Measurements from ENCODE around the gene GARRE1. TPM values are rescaled to one million over a fixed set of nuclear protein-coding genes. Genes with fewer than 3 reads are reported as not detected.
"Not testable (repeated sequence)": the region's sequence is repeated elsewhere in the genome, so short reads cannot be mapped to it uniquely, and the experiment has no call there.

The GARRE1 gene
- total RNA-seq (10 to 100 TPM in 8 of 9 donors, 1 to 10 TPM in 1; 5.1 to 20.9 (median 14.3) TPM), polyA plus RNA-seq (10 to 100 TPM in 2 of 3 donors, 1 to 10 TPM in 1; 7.5 to 13.2 (median 10.5) TPM)
- long read RNA-seq, donor 1: 0 reads
- long read RNA-seq, donor 2, partial matches to known transcripts: 6 of 9 reads
- long read RNA-seq, donor 2, other reads (novel, unspliced or antisense): 0 of 9 reads
- long read RNA-seq, donor 3, partial matches to known transcripts: 0 of 2 reads
- long read RNA-seq, donor 3, other reads (novel, unspliced or antisense): 0 of 2 reads
- long read RNA-seq, donor 4, partial matches to known transcripts: 1 of 2 reads
- long read RNA-seq, donor 4, other reads (novel, unspliced or antisense): 1 of 2 reads
- long read RNA-seq, donor 5, full-length matches to known transcripts: 1 of 14 reads
- long read RNA-seq, donor 5, partial matches to known transcripts: 13 of 14 reads
- long read RNA-seq, donor 5, other reads (novel, unspliced or antisense): 0 of 14 reads
- long read RNA-seq, donor 6, partial matches to known transcripts: 1 of 3 reads
- long read RNA-seq, donor 6, other reads (novel, unspliced or antisense): 2 of 3 reads
- long read RNA-seq, donor 7, partial matches to known transcripts: 0 of 1 reads
- long read RNA-seq, donor 7, other reads (novel, unspliced or antisense): 0 of 1 reads
- long read RNA-seq, donor 8, partial matches to known transcripts: 7 of 12 reads
- long read RNA-seq, donor 8, other reads (novel, unspliced or antisense): 0 of 12 reads
- long read RNA-seq, donor 9, partial matches to known transcripts: 0 of 1 reads
- long read RNA-seq, donor 9, other reads (novel, unspliced or antisense): 0 of 1 reads
- long read RNA-seq, donor 10, partial matches to known transcripts: 0 of 1 reads
- long read RNA-seq, donor 10, other reads (novel, unspliced or antisense): 0 of 1 reads

- no peaks in the 10 kb centered on the region for H3K9me3 ChIP-seq (replicated peaks in 1 of 3)
- intact Hi-C loops (cut with DNase I): loop anchor here in 1 of 2 donors (10.0 kb wide), 1 partner anchor 81 kb away; no protein-coding TSS in a partner anchor
- TF ChIP-seq POLR2A (IDR thresholded peaks at IDR 0.05) (peak; percentile 70), CTCF (IDR thresholded peaks at IDR 0.05) (no peak)
- no peaks in the 10 kb centered on the region for H3K36me3 ChIP-seq (replicated peaks in 1 of 2)
- peak within 1 kb of the TSS in 4 of 5 donors; percentile 79 to 94 (median 86) for H3K27ac ChIP-seq
- 0 to 1% (median 1%) methylated on average over 7 to 46 of the region's 56 CpGs for WGBS, 4 donors
- H3K4me3 ChIP-seq: peak within 1 kb of the TSS; percentile 40 to 98 (median 76)
- DNase-seq: peak; percentile 76 to 91 (median 88)
- H3K27me3 ChIP-seq: no peaks in the 10 kb centered on the region
- H3K4me1 ChIP-seq (replicated peaks in 1 of 2): peaks cover 12 to 33% of the 10 kb centered on the region in 2 donors
These were observed at the start of gene GARRE1 for GRCh38 chr19:34254046-34254697. GARRE1 (plus strand) TSS chr19:34254554; CDS start chr19:34300474, 45,920 bp downstream.

GRCh38 chr19:34205324-34205723 lies 49.0 kb upstream of the GARRE1 start:
- H3K27ac ChIP-seq; H3K9me3 ChIP-seq (replicated peaks in 1 of 3); H3K4me1 ChIP-seq (replicated peaks in 1 of 2); DNase-seq; H3K27me3 ChIP-seq; H3K4me3 ChIP-seq; intact Hi-C loops (cut with DNase I): not testable (repeated sequence)
- peaks cover 0 to 19% of the 10 kb centered on the region in 2 donors for H3K36me3 ChIP-seq (replicated peaks in 1 of 2)
- WGBS, 4 donors: 94 to 96% (median 96%) methylated on average over 7 of the region's 7 CpGs

GRCh38 chr19:34208291-34208884 lies 46.0 kb upstream of the GARRE1 start:
- TF ChIP-seq CTCF (IDR thresholded peaks at IDR 0.05): no peak
- TF ChIP-seq POLR2A (IDR thresholded peaks at IDR 0.05): no peak
- 91 to 100% (median 99%) methylated on average over 1 of the region's 1 CpG for WGBS, 4 donors
- no peak for DNase-seq
- Histone ChIP-seq H3K27ac (no peak overlapping the region), H3K4me1 (replicated peaks in 1 of 2) (peaks cover 0 to 7% of the 10 kb centered on the region in 2 donors), H3K36me3 (replicated peaks in 1 of 2) (peaks cover 0 to 26% of the 10 kb centered on the region in 2 donors), H3K27me3 (no peaks in the 10 kb centered on the region), H3K9me3 (replicated peaks in 1 of 3) (no peaks in the 10 kb centered on the region), H3K4me3 (no peak overlapping the region)
- intact Hi-C loops (cut with DNase I): no loop called here

- H3K9me3 ChIP-seq (replicated peaks in 1 of 3): no peaks in the 10 kb centered on the region
- H3K27me3 ChIP-seq: no peaks in the 10 kb centered on the region
- intact Hi-C loops (cut with DNase I): no loop called here
- TF ChIP-seq CTCF (IDR thresholded peaks at IDR 0.05) (no peak), POLR2A (IDR thresholded peaks at IDR 0.05) (no peak)
- H3K4me3 ChIP-seq: no peak overlapping the region
- no peak for DNase-seq
- 67 to 91% (median 79%) methylated on average over 4 of the region's 4 CpGs for WGBS, 4 donors
- H3K4me1 ChIP-seq (replicated peaks in 1 of 2): peaks cover 0 to 7% of the 10 kb centered on the region in 2 donors
- no peak overlapping the region for H3K27ac ChIP-seq
- H3K36me3 ChIP-seq (replicated peaks in 1 of 2): peaks cover 0 to 26% of the 10 kb centered on the region in 2 donors
These were observed 44.6 kb upstream of the GARRE1 start for GRCh38 chr19:34209726-34210125.

Data from adrenal gland (tissue), 19 donors.